WTC11 (cell line): ENCODE measurements around the gene IL10RA.

Experiments
- ATF2 ChIP-seq: sonication (generic); formaldehyde crosslinking; IDR thresholded peaks from 2 replicates; pipeline ENCODE4 v1.8.1; 2022; ENCODE audit warnings: low read depth, missing genetic modification reagents, borderline replicate concordance
- CTCF ChIP-seq: fragments of 200-600 bp; IDR thresholded peaks from 2 replicates; pipeline ENCODE4 v1.8.0; 2022; ENCODE audit warnings: antibody characterized with exemption
- E2F5 ChIP-seq: sonication (generic); formaldehyde crosslinking; IDR thresholded peaks from 2 replicates; pipeline ENCODE4 v1.8.1; 2022; ENCODE audit warnings: mild to moderate bottlenecking, moderate library complexity, missing genetic modification reagents
- ESRRA ChIP-seq: sonication (generic); formaldehyde crosslinking; IDR thresholded peaks from 2 replicates; pipeline ENCODE4 v1.8.1; 2022; ENCODE audit warnings: mild to moderate bottlenecking, missing genetic modification reagents, borderline replicate concordance
- FOXJ3 ChIP-seq: sonication (generic); formaldehyde crosslinking; IDR thresholded peaks from 2 replicates; pipeline ENCODE4 v1.9.0; 2021; ENCODE audit warnings: missing genetic modification reagents, mild to moderate bottlenecking, borderline replicate concordance
- TCF7 ChIP-seq: sonication (generic); formaldehyde crosslinking; IDR thresholded peaks from 2 replicates; pipeline ENCODE4 v1.8.0; 2022; ENCODE audit warnings: mild to moderate bottlenecking, low read depth, missing genetic modification reagents, moderate library complexity
- ZNF121 ChIP-seq: sonication (generic); formaldehyde crosslinking; IDR thresholded peaks from 2 replicates; pipeline ENCODE4 v1.8.0; 2023; ENCODE audit warnings: missing genetic modification reagents
- TF ChIP-seq, protein P1 (sequence below): sonication (generic); formaldehyde crosslinking; IDR thresholded peaks from 2 replicates; pipeline ENCODE4 v1.8.0; 2022; ENCODE audit warnings: mild to moderate bottlenecking, missing genetic modification reagents

- TF ChIP-seq FOXJ3 (CRISPR knock-in tag) (no peak), E2F5 (CRISPR knock-in tag) (no peak), ESRRA (CRISPR knock-in tag) (no peak), CTCF (no peak), ZNF121 (CRISPR knock-in tag) (no peak), TCF7 (CRISPR knock-in tag) (no peak), ATF2 (no peak)
- TF ChIP-seq, protein P1, sequence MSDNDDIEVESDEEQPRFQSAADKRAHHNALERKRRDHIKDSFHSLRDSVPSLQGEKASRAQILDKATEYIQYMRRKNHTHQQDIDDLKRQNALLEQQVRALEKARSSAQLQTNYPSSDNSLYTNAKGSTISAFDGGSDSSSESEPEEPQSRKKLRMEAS (CRISPR knock-in tag): no peak
Measured at GRCh38 chr11:118009864-118010737, 23.9 kb downstream of the IL10RA start.
